ENCODE results near the gene PREX1.
"Not testable (repeated sequence)": the region's sequence is repeated elsewhere in the genome, so short reads cannot be mapped to it uniquely, and the experiment has no call there.

PREX1 gene

DNA sequence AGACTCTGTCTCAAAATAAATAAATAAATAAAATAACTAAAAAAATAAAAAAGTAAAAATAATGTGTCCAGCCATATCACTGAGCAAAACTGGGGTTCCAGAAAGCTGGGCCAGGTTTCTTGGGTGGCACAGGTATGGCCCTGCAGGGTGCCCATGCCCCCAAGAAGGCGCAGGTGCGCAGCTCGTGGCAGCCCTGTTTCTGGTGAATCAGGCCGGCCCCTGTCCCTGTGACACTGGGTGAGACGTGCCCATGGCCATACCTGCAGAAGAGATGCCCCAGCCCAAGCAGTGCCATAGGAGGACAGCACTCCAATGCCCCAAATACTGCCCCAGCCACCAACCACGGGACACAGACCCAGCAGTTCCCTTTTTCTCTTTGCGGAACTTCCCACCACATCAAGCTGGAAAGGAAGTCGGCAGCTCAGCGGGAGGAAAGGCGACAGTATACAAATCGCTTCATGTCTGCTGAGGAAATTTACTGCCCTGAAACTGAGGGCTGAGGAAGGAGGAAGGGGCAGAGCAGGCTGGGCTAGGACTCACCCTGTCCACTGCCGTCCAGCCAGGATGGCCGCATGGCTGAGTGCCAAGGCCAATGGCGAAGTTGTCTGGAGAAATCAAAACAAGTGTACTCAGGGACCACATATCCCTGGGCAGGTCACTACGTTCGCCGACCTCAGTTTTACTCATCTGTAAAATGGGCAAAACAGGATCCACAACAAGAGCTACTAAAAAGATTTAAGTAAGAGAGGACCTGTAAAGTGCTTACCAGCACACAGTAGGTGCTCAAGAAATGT lies 55.4 kb downstream of the PREX1 start:
- no peak for DNase-seq (ENCODE audit: low spot score)

DNA sequence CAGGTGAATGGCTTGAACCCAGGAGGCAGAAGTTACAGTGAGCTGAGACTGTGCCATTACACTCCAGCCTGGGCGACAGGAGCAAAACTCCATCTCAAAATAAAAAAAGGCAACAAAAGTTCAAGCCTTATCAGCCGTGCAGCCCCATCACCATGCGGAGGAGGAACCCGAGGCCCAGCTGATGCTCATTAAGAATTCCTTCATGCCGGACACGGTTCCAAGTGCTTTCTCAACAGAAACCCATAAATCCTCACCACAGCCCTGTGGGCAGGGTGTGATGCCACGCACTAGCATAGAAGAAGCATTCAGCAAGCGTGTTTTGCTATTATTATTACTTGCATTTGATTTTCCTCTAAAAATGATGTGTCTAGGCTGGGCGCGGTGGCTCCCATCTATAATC lies 56.3 kb downstream of the PREX1 start:
- DNase-seq (ENCODE audit: low spot score): peak; percentile 89

DNA sequence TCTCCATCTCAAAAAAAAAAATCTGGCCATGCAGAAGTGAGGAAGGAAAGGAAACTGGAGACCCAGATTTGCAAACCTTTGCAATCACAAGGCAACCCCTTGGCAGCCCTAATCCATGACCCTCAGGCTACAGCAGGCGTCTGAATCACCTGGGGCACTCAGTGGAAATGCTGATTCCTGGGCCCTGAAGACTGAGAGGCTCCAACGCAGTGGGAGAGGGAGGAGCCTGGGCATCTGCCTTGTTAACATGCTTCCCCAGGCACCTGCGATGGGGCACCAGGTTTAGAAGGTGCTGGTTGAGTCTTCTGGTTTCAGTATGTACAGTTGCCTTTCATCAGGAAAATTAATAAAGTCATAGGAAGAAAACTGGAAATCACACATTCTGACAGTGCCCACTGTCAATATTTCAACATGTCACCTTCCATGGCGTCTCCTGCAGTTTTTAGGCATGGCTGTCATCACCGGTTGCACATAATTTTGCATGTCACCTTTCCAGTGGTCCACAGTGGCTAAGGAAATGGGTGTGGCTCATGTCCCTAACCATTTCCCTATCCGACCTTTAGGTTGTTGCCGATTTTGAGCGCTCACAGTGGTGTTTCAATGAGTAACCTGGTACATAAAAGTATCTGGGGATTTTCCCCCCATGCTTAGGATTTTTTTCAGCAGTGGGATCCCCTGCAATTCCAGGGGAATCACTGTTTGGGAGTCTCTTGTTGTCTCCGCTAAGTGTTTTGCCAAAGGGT lies 56.9 kb downstream of the PREX1 start:
- DNase-seq (ENCODE audit: low spot score): no peak

DNA sequence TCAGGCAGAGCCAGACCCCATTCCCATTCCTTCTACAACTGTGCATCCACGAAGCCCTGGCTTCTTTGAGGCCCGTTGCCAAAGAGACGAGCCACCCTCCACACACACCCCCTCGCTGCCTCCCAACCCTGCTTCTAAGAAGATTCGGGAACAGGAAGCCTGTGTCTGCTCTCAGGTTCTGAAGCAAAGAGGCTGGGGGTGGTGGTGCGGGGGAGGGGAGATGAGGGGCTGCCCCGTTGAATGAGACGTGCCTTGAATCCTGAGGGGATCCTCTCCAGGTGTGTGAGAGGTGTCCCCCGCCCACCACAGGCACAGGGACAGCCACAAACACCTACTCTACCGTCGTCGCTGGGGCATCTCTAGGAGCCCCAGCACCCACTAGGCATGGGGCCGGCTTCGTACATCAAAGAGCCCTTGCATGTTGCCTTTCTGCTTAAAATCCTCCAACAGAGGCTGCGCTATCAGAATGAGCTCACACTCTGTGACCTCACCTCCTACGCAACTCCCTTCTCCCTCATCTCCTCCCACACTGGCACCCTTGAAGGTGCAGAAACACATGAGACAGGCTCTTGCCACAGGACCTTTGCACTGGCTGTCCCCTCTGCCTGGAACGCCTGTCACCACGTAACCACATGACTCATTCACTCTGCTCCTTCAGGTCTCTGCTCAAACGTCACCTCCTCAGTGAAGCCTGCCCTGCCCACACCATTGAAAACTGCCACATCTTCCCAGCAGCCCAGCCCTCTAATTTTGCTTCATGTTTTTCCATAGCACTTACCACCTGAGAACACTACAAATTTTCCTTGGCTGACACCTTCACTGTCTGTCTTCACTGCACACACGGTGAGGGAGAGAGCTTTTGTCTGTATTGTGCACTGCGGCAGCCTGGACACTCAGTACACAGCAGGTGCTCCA lies 58.5 kb downstream of the PREX1 start:
- DNase-seq (ENCODE audit: low spot score): no peak

DNA sequence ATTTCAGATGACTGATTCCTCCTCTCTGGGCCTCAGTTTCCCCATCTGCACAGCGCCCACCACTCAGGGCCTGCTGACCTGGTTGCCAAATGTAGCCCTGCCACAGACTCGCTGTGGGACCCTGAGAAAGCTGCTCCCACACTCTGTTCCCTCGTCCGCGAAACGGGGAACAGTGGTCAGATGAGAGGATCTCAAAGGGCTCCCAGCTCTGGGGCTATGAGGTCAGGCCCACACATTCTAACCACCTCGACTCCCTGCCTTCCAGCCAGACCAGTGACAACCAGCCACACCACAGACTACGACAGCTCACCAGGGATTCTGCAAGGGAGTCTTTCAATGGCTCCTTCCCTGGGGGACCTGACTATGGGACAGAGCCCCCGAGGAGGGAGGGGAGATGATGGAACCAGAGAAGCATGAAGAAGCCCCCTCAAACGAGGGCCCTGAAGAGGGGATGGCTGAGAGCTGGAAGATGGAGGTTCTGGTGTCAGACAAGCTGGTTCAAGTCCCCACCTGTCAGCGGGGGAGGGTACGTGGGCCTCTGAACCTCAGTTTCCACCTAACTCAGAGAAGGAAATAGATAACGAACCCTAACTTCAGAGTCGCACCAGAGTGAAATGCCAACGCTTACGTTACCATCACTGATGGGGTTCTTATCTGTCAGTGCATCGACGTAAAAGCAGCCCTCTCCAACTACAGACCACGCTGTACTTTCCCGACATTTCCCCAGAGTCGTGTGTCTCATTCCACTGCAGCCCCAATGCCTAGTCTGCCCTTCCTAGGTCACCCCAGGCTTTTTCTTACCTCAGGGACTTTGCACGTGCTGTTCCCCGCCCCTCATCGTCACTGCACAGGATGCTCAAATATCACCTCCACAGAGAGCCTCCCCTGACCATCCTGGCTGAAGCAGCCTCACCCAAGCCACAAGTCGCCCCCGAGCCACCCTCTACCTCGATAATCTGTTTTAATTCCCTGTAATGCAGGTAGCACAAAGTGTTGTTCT lies 60.5 kb downstream of the PREX1 start:
- no peak for DNase-seq (ENCODE audit: low spot score)

DNA sequence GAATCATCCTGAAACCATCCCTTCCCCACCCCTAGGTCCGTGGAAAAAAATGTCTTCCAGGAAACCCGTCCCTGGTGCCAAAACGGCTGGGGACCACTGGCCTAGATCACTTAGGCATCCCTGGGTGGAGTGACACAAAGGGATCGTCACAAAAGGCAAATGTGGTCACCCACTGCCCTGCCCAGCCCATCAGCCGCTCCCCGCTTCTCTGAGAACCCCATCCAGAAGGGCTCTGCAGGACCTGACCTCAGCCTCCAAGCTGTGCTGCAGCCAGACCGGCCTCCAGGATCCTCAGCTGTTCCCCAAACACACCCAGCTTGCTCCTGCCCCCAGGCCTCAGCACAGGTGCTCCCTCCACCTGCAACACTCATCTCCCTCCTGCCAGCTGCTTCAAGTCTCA lies 61.6 kb downstream of the PREX1 start:
- peak; percentile 25 for DNase-seq (ENCODE audit: low spot score)

DNA sequence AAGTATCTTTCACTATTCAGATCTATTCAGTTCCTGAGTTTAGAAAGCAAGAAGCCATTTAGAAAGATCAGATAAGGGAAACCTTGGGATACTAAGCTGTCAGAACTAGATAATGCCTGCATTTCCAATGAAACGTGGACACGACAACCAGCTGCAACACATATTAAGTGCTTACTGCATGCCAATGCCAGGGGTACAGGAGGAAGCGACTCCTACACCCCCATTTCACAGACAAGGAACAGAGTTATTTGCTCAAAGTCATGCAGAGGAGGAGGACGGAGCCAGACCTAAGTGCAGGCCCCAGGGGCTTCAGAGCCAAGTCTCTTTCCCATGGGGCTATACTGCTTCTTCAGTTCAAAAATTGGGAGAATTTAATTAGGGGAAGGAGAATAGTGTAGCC lies 62.4 kb downstream of the PREX1 start:
- no peak for DNase-seq (ENCODE audit: low spot score)

DNA sequence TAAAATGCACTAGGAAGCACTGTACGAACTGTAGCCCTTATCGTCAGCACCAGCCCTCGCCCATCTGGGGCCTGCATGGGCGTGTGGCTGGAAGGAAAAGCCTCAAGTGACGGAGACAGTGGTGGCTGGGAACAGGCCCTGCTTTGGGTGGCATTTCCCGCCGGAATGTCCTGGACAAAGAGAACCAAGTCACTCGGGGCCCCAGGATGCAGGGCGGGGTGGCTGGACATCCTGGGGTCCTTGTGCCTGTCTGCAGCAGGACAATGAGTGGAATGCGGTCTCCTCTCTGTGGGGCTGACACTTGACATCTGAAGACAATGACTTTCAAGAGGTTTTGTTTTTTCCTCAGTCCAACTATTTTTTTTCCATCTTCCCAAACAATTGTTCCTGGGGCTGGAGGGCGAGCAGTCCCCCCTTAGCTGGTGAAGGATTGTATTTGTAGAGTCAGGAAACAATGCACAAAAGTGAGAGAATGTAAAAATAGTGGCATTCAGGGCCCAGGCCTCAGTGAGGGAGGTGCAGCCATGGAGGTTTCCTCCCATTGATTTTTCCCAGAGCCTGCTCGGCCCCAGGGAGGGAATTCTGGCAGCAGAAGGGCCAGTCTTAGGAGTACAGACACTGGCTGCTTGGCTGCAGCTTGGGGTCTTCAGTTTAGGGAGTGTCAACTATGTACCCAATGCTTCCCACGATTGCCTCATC lies 64.4 kb downstream of the PREX1 start:
- DNase-seq (ENCODE audit: low spot score): no peak

DNA sequence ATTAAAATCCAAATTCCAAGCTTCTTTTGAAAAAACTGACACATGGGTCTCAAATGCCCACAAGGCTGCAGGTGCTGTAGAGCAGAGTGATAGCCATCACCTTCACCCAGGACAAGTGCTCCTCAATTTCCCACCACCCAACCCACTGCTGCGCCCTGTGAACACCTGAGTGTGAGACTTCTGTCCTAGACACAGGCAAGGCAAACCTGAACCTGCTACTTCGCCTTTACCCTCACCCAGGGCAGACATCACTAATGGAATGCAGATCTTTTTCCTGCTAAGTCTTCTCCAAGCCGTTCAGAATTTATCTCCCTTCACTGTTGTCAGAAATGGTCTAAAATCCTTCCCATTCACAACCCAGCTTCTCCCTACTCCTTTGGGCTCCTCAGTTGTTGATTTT lies 65.9 kb downstream of the PREX1 start:
- no peak for DNase-seq (ENCODE audit: low spot score)

DNA sequence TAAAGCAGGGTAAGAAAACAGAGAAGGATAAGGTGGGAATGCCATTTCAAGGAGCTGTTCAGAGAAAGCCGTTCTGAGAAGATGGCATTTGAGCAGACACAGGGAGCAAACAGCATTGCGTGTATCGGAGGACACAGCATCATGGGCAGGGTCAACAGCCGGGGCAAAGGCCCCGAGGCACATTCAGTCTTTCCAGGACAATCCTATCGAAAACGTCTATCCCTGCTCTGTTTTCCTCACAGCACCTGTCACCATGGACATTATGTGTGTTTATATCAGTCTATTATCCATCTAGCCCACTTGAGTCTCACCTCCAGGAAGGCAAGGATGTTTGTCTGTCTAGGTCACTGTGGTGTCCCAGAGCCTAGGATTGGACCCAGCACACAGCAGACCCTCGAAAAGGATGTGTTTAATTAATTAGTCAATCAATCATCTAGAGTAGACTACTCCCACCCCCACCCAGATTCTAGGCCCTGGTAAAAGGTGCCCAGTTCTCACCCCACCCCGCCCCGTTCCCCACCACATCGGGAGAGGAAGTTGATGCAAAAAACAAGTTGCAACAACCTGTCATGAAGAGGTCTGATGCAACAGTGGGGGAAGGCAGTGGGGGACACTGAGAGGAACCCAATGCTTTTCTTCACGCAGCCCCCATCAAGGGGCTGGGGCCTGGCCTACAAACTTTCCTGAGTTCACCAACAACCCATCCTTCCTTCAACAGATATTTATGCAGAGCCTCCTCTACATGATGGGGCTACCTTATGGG lies 66.6 kb downstream of the PREX1 start:
- DNase-seq (ENCODE audit: low spot score): no peak

DNA sequence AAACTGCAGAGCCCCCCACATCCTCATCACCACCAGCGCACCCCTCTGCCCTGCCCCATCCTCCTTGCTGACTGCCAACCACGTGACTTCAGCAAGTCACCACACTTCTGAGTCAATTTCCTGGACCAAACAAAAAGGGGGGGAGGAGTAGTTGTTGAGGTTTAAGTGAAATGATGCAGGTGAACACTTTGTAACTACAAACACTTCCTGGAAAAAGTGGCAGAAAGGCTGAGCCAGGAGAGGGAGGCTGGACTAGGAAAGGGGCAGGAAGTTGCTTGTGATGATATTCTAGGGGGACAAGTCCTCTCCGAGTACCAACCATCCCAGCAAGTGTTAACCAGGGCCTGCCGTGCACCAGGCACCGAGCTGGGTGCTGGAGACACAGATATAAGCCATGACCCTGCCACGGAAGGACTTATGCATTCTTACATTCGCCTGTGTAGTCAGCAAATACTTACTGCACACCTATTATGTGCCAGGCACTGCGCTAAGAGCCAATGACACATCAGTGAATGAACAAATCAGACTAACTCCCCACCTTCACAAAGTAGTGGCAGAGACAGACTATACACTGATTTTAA lies 67.3 kb downstream of the PREX1 start:
- peak; percentile 39 for DNase-seq (ENCODE audit: low spot score)

DNA sequence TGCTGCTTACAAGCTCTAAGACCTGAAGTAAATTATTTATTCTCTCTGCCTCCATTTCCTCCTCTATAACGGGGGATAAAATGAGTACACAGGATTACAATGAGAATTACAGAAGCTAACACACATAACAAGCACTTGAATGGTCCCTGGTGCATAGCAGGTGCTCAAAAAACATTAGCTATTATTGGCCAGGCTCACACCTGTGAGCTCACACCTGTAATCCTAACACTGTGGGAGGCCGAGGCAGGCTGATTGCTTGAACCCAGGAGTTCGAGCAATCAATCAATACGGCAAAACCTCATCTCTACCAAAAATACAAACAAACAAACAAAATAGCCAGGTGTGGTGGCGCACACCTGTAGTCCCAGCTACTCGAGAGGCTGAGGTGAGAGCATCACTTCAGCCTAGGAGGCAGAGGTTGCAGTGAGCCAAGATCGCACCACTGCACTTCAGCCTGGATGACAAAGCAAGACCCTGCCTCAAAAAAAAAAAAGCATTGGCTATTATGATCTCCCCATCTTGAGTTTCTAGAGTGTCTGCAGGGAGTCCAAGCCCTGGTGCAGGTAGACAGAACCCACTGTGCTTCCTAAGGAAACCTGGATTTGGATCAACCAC lies 68.1 kb downstream of the PREX1 start:
- DNase-seq (ENCODE audit: low spot score): no peak

DNA sequence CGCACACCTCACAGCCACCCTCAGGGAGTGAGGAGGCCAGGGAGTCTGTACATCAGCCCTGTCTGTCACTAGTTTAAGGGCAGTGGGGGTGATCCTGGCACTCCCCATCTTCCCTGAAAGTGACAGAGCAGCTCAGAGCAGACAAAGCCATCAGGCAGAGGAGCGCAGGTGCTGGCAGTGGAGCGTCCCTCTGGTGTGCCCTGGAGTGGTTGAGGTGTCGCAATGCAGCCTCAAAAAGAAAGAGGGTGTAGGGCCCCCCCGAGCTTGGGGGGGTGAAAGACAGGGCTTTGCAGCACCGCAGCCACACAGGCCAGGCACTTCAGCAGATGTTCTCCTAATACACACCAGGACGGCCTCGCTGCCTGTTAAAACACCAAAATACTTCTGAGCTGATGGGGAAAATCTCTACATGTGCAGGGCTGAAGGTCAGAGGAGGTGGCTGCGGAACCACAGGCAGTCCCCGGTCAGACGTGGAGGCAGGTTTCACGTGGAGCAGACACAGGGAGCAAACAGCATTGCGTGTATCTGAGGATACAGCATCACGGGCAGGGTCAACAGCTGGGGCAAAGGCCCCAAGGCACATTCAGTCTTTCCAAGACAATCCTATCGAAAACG lies 69.5 kb downstream of the PREX1 start:
- DNase-seq (ENCODE audit: low spot score): no peak

DNA sequence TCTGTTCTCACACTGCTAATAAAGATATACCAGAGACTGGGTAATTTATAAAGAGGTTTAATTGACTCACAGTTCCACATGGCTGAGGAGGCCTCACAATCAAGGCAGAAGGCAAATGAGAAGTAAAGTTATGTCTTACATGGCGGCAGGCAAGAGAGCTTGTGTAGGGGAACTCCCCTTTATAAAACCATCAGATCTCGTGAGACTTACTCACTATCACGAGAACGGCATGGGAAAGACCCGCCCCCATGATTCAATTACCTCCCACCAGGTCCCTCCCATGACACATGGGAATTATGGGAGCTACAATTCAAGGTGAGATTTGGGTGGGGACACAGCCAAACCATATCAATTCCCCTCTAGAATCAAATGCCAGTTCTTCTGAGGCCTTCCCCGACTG lies 71.0 kb downstream of the PREX1 start:
- DNase-seq (ENCODE audit: low spot score): not testable (repeated sequence)

DNA sequence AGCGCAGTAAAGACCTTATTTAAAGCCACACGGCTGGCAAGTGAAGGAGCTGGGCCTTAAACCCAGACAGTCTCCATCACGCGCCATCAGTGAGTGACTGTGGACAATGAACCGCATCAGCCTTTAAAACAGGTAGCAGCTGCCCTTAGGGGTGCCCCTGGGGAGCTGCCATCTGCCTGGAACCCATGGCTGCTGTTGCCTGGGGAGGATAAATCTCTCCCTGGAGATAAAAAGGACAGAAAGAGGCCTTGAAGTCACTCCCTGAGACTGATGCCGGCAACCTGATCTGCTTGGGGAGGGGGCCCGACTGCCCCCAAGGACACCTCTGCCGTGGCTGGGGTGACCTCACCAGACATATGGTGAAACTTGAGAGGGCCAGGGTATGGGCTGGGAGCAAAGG lies 73.5 kb downstream of the PREX1 start:
- DNase-seq (ENCODE audit: low spot score): no peak

DNA sequence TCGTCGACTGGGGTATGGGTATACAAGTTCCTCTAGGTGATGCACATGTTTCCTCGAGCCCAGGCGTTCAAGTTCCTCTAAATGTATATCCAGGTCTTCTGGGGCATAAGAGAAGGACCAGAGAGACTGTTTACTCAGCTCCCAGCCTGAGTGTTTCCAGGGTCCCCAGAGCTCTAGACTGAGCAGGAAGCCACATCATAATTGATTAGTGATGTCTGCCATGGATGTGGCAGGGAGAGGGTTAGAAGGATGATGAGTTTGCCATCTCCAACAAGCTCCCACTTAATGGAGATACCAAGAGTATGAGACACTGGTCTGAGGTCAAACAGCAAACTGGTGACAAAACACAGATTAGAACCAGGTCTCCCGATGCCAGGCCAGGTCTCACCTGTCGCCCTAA lies 74.8 kb downstream of the PREX1 start:
- no peak for DNase-seq (ENCODE audit: low spot score)

DNA sequence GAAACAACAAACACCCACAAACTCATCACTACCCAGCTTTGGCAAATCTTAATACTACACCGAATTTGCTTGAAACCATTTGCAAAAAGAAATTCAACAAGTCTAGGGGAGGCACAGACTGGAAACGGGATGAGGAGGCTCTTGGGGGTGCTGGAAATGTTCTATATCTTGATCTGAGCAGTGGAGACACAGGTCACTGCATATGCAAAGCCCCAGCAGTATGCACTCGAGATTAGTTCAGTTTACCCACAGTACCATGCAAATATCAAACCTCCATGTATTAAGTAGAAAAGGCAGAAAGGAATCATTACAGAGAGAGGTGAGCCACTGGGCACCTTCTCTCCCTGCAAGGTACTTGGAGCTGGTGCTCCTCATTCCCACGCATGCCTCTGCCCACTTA lies 75.9 kb downstream of the PREX1 start:
- DNase-seq (ENCODE audit: low spot score): no peak

DNA sequence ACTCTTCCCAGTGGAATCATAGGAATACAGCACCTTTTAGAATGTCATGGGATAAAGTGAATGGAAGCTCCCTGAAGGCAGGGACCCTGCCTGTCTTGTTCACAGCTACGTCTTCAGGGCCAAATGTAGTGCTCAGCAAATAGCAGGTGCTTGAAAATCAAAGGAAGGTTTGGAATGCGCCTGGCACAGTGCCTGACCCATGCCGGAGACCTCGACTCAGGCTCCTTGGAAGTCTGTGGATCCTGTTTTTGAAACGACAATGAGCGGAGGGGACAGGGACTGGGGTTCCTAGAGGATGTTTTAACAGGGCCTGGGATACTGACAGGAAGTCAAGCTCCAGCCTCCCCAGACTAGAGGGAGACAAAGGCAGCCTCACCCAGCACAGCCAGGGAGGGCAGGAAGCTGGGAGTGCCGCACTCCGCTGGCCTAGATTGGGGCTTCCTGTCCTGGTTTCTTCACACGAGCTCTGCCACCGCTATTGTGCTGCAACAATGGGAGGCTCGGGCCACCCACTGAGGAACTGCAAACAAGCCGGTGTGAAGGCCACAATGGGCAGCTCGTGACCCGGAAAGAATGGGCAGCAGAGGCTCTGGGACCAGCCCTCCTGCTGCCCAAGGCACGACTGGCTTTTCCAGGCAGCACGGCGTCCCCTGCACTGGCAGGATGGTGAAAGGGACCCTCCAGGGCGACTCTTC lies 76.7 kb downstream of the PREX1 start:
- DNase-seq (ENCODE audit: low spot score): peak; percentile 28

All from AG20443 (cell line).